Neuron (in vitro differentiated cells): ENCODE data around the gene GABBR2.

Experiments
- H2AFZ ChIP-seq: one replicate; pipeline ENCODE4 v1.6.1; 2013; ENCODE audit warnings: low read depth, mild to moderate bottlenecking, inconsistent platforms, low read length, moderate library complexity
- H3K27me3 ChIP-seq: one replicate; pipeline ENCODE4 v1.6.1; 2013; ENCODE audit warnings: low read length; ENCODE audit not compliant: insufficient read depth
- H3K36me3 ChIP-seq: one replicate; pipeline ENCODE4 v1.6.1; 2013; ENCODE audit warnings: low read length; ENCODE audit not compliant: insufficient read depth
- H3K4me1 ChIP-seq: one replicate; pipeline ENCODE4 v1.6.1; 2013; ENCODE audit warnings: low read length; ENCODE audit not compliant: insufficient read depth
- H3K4me3 ChIP-seq: 2 replicates; pipeline ENCODE4 v1.5.1; 2013; ENCODE audit warnings: mild to moderate bottlenecking, low read length, moderate library complexity
- H3K9me3 ChIP-seq: one replicate; pipeline ENCODE4 v1.6.1; 2013; ENCODE audit warnings: low read length

The GABBR2 gene

GRCh38 chr9:98369471-98369870, 339.3 kb downstream of the GABBR2 start:
- no peak overlapping the region for H3K4me3 ChIP-seq
- H2AFZ ChIP-seq = no peak overlapping the region
- H3K36me3 ChIP-seq = no peaks in the 10 kb centered on the region
- H3K4me1 ChIP-seq = no peaks in the 10 kb centered on the region
- no peaks in the 10 kb centered on the region for H3K27me3 ChIP-seq
- peaks cover 2% of the 10 kb centered on the region for H3K9me3 ChIP-seq

DNA sequence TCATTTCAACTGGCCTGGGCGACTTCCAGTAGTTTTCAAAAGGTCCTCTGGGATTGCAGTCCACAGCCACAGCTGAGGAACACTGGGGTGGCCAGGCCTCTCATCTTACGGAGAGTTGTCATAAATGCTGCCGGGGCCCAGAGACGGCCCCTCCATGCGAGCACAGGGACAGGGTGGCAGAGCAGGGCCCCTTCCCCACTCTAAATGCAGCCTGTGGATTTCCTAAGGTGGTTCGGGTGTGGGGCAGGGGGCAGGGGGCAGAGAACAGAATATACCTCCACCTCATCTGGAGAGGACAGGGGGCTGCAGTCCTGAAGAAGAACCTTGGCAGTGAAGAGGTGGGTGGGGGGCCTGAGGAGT, 339.7 kb downstream of the GABBR2 start:
- H3K4me1 ChIP-seq = no peaks in the 10 kb centered on the region
- no peaks in the 10 kb centered on the region for H3K36me3 ChIP-seq
- peaks cover 2% of the 10 kb centered on the region for H3K9me3 ChIP-seq
- H2AFZ ChIP-seq = no peak overlapping the region
- no peak overlapping the region for H3K4me3 ChIP-seq
- H3K27me3 ChIP-seq = no peaks in the 10 kb centered on the region

GRCh38 chr9:98368366-98369065, 340.2 kb downstream of the GABBR2 start:
- Histone ChIP-seq H3K4me3 (no peak overlapping the region), H3K27me3 (no peaks in the 10 kb centered on the region), H3K9me3 (peaks cover 2% of the 10 kb centered on the region), H3K36me3 (no peaks in the 10 kb centered on the region), H2AFZ (no peak overlapping the region), H3K4me1 (no peaks in the 10 kb centered on the region)

- Histone ChIP-seq H3K9me3 (peaks cover 2% of the 10 kb centered on the region), H3K36me3 (no peaks in the 10 kb centered on the region)
Observed at GRCh38 chr9:98367923-98368322, 340.8 kb downstream of the GABBR2 start.

DNA sequence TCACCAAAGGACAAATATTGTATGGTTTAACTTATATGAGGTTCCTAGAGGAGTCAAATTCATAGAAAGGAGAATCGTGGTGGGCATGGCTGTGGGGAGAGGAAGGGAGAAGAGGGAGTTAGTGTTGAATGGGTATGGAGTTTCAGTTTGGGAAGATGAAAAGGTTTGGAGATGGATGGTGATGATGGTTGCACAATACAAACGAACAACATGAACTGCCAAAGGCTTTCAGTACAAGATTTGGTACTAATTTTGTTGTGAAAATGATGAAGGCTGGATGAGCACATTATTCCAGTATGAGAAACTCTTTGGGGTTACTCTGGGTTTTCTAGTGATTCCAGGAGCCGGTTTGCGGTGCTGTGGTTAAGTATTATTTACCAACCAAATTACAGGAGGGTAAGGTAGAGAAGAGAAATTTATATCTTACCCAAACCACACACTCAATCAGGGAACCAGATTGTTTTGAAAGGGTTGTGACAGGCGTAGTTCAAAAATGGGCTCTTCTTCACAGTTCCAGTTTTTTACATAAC, 341.3 kb downstream of the GABBR2 start:
- no peaks in the 10 kb centered on the region for H3K36me3 ChIP-seq
- no peaks in the 10 kb centered on the region for H3K27me3 ChIP-seq
- H3K9me3 ChIP-seq = peaks cover 2% of the 10 kb centered on the region
- H2AFZ ChIP-seq = no peak overlapping the region
- no peak overlapping the region for H3K4me3 ChIP-seq
- H3K4me1 ChIP-seq = no peaks in the 10 kb centered on the region

More at GRCh38 chr9:98367923-98368322, 340.8 kb downstream of the GABBR2 start:
- H3K27me3 ChIP-seq = no peaks in the 10 kb centered on the region
- H2AFZ ChIP-seq = no peak overlapping the region
- H3K4me1 ChIP-seq = no peaks in the 10 kb centered on the region
- H3K4me3 ChIP-seq = no peak overlapping the region

GRCh38 chr9:98365781-98366180, 343.0 kb downstream of the GABBR2 start:
- Histone ChIP-seq H3K4me1 (no peaks in the 10 kb centered on the region), H3K4me3 (no peak overlapping the region), H3K27me3 (no peaks in the 10 kb centered on the region), H3K9me3 (peaks cover 2% of the 10 kb centered on the region), H3K36me3 (no peaks in the 10 kb centered on the region), H2AFZ (no peak overlapping the region)

DNA sequence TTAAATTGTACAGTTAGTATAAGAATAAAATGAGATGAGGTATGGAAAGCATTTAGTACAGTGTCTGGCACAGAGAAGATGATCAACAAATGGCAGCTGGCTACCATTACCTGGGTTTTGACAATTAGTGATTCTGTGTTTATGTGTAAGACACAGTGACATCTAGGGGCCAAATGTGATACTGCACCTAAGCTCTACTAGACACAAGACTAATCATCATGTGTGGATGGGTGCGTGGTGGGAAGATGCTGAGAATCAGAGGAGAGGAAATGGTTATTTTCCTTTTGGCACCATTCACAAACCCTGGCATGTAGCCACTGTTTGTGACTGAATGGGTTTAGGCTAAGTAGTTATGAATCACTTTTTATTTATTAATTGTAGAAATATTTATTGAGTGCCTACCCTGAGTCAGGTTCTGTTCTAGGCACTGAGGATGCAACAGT, 343.5 kb downstream of the GABBR2 start:
- Histone ChIP-seq H2AFZ (no peak overlapping the region), H3K4me1 (no peaks in the 10 kb centered on the region), H3K9me3 (peaks cover 2% of the 10 kb centered on the region), H3K27me3 (no peaks in the 10 kb centered on the region), H3K36me3 (no peaks in the 10 kb centered on the region), H3K4me3 (no peak overlapping the region)

DNA sequence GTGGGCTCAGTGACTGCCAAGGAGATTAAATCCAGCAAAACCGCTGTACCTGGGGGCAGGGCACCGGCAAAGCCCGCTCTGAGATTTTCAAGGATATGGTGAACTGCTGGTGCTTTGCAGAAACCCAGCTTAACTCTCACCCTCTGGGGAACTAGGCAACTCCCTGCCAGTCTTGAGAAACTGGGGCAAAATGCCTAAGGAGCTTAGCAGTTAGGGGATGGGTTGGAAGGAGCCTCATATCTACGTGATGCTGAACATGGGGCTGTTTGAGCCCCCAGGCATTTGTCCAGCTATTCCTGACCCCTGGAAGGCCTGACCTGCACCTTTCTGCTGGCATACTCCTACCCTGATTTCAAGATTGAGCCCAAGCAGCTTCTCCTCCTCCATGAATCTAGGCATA, 344.6 kb downstream of the GABBR2 start:
- no peaks in the 10 kb centered on the region for H3K36me3 ChIP-seq
- H3K4me3 ChIP-seq = no peak overlapping the region
- no peaks in the 10 kb centered on the region for H3K4me1 ChIP-seq
- H2AFZ ChIP-seq = no peak overlapping the region
- peaks cover 2% of the 10 kb centered on the region for H3K9me3 ChIP-seq
- no peaks in the 10 kb centered on the region for H3K27me3 ChIP-seq

DNA sequence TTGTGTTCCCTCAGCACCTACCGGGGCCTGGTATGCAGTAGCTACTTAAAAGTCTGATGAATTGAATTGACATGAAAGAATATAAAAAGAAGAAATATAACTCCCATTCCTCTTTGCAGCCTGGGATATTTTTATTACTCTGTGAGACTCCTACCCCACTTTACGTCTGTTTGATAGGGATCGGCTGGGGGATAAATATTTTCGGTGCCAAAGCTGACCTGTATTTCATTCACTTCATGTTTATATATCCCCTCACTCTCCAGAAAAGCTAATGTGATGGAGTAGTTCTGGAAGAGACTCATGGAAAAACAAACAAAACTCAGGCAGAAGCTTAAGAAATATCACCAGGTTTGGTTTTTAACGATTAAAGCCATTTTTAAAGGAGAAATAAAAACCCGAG, 345.1 kb downstream of the GABBR2 start:
- H3K9me3 ChIP-seq = peaks cover 2% of the 10 kb centered on the region
- H3K36me3 ChIP-seq = no peaks in the 10 kb centered on the region
- H2AFZ ChIP-seq = no peak overlapping the region
- H3K4me1 ChIP-seq = no peaks in the 10 kb centered on the region
- H3K4me3 ChIP-seq = no peak overlapping the region
- H3K27me3 ChIP-seq = no peaks in the 10 kb centered on the region

DNA sequence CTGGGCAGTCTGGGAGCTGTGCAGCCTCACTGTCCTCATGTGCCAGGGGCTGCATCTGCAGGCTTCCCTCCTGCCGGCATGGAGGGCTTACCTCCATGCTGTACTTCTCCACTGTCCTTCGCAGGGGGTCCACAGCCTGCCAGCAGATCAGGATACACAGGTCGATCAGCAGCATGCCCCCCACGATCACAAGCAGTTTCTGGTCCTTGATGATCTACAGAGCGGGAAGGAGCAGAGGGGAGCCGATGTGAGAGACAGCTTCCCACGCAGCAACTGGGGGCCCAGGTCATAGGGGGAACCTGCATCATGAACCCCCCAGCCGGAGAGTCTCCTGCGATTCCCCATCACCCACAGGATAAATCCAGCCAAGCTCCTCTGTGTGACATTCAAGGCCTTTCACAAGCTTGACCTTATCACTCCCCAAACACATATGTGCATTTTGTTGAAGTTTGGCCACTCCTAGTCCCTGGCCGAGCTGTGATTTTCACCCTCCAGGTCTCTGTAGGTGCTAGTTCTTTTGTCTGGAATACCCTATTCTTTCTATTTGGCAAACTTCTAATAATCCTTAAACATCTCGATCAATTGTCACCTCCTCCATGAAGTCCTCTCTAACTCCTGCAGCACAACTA, 346.0 kb downstream of the GABBR2 start:
- Histone ChIP-seq H2AFZ (no peak overlapping the region), H3K27me3 (no peaks in the 10 kb centered on the region), H3K9me3 (peaks cover 2% of the 10 kb centered on the region), H3K36me3 (no peaks in the 10 kb centered on the region), H3K4me1 (no peaks in the 10 kb centered on the region), H3K4me3 (no peak overlapping the region)

GRCh38 chr9:98361645-98362044, 347.1 kb downstream of the GABBR2 start:
- Histone ChIP-seq H2AFZ (no peak overlapping the region), H3K9me3 (peaks cover 2% of the 10 kb centered on the region), H3K27me3 (no peaks in the 10 kb centered on the region), H3K36me3 (no peaks in the 10 kb centered on the region), H3K4me3 (no peak overlapping the region), H3K4me1 (no peaks in the 10 kb centered on the region)

DNA sequence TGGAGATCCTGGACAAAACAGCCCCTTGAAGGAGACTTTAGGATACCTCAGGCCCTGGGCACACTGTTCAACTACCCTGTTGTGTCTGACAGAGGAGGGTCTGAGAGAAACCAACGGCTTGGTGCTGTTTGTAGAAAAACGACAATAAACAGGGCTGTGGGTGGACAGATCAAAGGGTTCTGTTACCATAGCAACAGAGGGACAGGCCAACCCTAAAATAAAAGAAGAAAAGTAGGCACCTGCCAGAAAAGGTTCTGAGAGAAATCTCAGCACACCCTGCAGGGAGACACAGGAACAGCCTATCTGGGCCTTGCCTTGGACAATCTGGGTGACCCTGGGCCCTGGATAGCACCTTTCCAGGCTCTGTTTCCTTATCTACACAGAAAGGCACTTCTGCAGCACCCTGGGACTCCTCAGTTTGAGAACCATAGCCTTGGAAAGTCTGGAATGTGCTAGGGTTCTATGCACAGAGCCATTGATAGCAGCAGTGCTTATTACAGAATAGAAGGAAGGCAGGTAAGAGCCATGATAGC, 348.5 kb downstream of the GABBR2 start:
- no peak overlapping the region for H3K4me3 ChIP-seq
- H3K27me3 ChIP-seq = no peaks in the 10 kb centered on the region
- H2AFZ ChIP-seq = no peak overlapping the region
- no peaks in the 10 kb centered on the region for H3K4me1 ChIP-seq
- no peaks in the 10 kb centered on the region for H3K36me3 ChIP-seq
- H3K9me3 ChIP-seq = no peaks in the 10 kb centered on the region

- Histone ChIP-seq H2AFZ (no peak overlapping the region), H3K27me3 (peaks cover 2% of the 10 kb centered on the region), H3K9me3 (no peaks in the 10 kb centered on the region), H3K36me3 (no peaks in the 10 kb centered on the region), H3K4me1 (no peaks in the 10 kb centered on the region), H3K4me3 (no peak overlapping the region)
Observed at GRCh38 chr9:98359569-98359968, 349.2 kb downstream of the GABBR2 start.
